Right atrium auricular region (tissue), 2 donors: ENCODE results near the gene GBX1. TPM values are rescaled to one million over a fixed set of nuclear protein-coding genes. Genes with fewer than 3 reads are reported as not detected.

Experiments
- DNase-seq: peaks from one replicate; pipeline ENCODE4 v3.0.0-alpha.2; 2019; ENCODE audit warnings: low spot score
- H3K27ac ChIP-seq, 2 donors: fragments of 200-600 bp; sonication (generic); 1 replicate in 1 of 2; 2 replicates in 1 of 2; pipeline ENCODE4 v1.5.1; 2016 to 2019
- H3K27me3 ChIP-seq, 2 donors: fragments of 200-600 bp; sonication (generic); one replicate each; pipeline versions ENCODE4 v1.5.1 to v1.6.0; 2017 to 2019
- H3K36me3 ChIP-seq: fragments of 200-600 bp; sonication (generic); one replicate; pipeline ENCODE4 v1.5.1; 2016
- H3K4me1 ChIP-seq, 2 donors: fragments of 200-600 bp; sonication (generic); one replicate each; pipeline versions ENCODE4 v1.5.1 to v1.6.0; 2017 to 2019
- H3K4me3 ChIP-seq, 2 donors: fragments of 200-600 bp; sonication (generic); 1 replicate in 1 of 2; 2 replicates in 1 of 2; pipeline ENCODE4 v1.5.1; 2017 to 2019; ENCODE audit warnings: mild to moderate bottlenecking in 1 of 2, moderate library complexity in 1 of 2
- H3K9me3 ChIP-seq, 2 donors: fragments of 200-600 bp; sonication (generic); one replicate each; pipeline ENCODE4 v1.5.1; 2019
- CTCF ChIP-seq, 2 donors: fragments of 200-600 bp; sonication (generic); IDR thresholded peaks; one replicate each; pipeline ENCODE4 v1.5.1; 2019; ENCODE audit warnings: antibody characterized with exemption in 2 of 2
- total RNA-seq, 2 donors: library from RNA; depleted of rRNA; stranded (reverse); fragments of >200 nt; gene quantifications; one replicate each; pipeline ENCODE4 v1.1.0, GENCODE V29; 2016

Gene GBX1
- total RNA-seq, 2 donors from 2014 or later: not detected

GRCh38 chr7:151210087-151210854 is 42.8 kb upstream of the GBX1 start, which contains the start of gene H2BK1:
Gene H2BK1, minus strand, starts transcription at chr7:151210488. Its CDS starts 170 bp downstream, at chr7:151210318.
- Histone ChIP-seq H3K27me3 (no peaks in the 10 kb centered on the region), H3K27ac (no peak within 1 kb of the TSS), H3K36me3 (peaks cover 18% of the 10 kb centered on the region), H3K4me1 (no peaks in the 10 kb centered on the region), H3K4me3 (no peak within 1 kb of the TSS), H3K9me3 (no peaks in the 10 kb centered on the region)
- DNase-seq: no peak
- TF ChIP-seq CTCF (IDR thresholded peaks at IDR 0.05): no peak

- TF ChIP-seq CTCF (IDR thresholded peaks at IDR 0.05): no peak
- Histone ChIP-seq H3K9me3 (no peaks in the 10 kb centered on the region), H3K4me1 (no peaks in the 10 kb centered on the region), H3K36me3 (peaks cover 11% of the 10 kb centered on the region), H3K27ac (no peak overlapping the region), H3K4me3 (no peak overlapping the region), H3K27me3 (no peaks in the 10 kb centered on the region)
- DNase-seq: no peak
Observed at GRCh38 chr7:151209588-151209987, 42.1 kb upstream of the GBX1 start.

GRCh38 chr7:151208253-151208862 is 40.9 kb upstream of the GBX1 start:
- Histone ChIP-seq H3K4me3 (no peak overlapping the region), H3K36me3 (peaks cover 5% of the 10 kb centered on the region), H3K27ac (no peak overlapping the region), H3K27me3 (no peaks in the 10 kb centered on the region), H3K4me1 (no peaks in the 10 kb centered on the region), H3K9me3 (no peaks in the 10 kb centered on the region)
- no peak for TF ChIP-seq CTCF (IDR thresholded peaks at IDR 0.05)
- DNase-seq: no peak

- H3K4me3 ChIP-seq: no peak overlapping the region
Observed at GRCh38 chr7:151207804-151208203, 40.3 kb upstream of the GBX1 start.

GRCh38 chr7:151207315-151207714 is 39.8 kb upstream of the GBX1 start:
- no peak overlapping the region for H3K4me3 ChIP-seq
- H3K9me3 ChIP-seq: no peaks in the 10 kb centered on the region
- H3K27ac ChIP-seq: no peak overlapping the region
- H3K36me3 ChIP-seq: no peaks in the 10 kb centered on the region
- H3K27me3 ChIP-seq: no peaks in the 10 kb centered on the region
- TF ChIP-seq CTCF (IDR thresholded peaks at IDR 0.05): no peak
- no peaks in the 10 kb centered on the region for H3K4me1 ChIP-seq
- DNase-seq: no peak

More at GRCh38 chr7:151207804-151208203, 40.3 kb upstream of the GBX1 start:
- H3K9me3 ChIP-seq: no peaks in the 10 kb centered on the region
- no peaks in the 10 kb centered on the region for H3K27me3 ChIP-seq
- H3K4me1 ChIP-seq: no peaks in the 10 kb centered on the region
- no peak for TF ChIP-seq CTCF (IDR thresholded peaks at IDR 0.05)
- H3K27ac ChIP-seq: no peak overlapping the region
- H3K36me3 ChIP-seq: no peaks in the 10 kb centered on the region
- no peak for DNase-seq
